GM12873 (cell line): ENCODE results near the gene AGAP1.

ENCODE experiments used
- TF ChIP-seq, protein P1 (sequence below): IDR thresholded peaks from 2 replicates; pipeline ENCODE4 v1.5.1; 2012; ENCODE audit warnings: low read depth, mild to moderate bottlenecking, moderate library complexity, low read length, control low read depth; ENCODE audit not compliant: insufficient read depth; ENCODE audit errors: missing control alignments

AGAP1 gene

DNA sequence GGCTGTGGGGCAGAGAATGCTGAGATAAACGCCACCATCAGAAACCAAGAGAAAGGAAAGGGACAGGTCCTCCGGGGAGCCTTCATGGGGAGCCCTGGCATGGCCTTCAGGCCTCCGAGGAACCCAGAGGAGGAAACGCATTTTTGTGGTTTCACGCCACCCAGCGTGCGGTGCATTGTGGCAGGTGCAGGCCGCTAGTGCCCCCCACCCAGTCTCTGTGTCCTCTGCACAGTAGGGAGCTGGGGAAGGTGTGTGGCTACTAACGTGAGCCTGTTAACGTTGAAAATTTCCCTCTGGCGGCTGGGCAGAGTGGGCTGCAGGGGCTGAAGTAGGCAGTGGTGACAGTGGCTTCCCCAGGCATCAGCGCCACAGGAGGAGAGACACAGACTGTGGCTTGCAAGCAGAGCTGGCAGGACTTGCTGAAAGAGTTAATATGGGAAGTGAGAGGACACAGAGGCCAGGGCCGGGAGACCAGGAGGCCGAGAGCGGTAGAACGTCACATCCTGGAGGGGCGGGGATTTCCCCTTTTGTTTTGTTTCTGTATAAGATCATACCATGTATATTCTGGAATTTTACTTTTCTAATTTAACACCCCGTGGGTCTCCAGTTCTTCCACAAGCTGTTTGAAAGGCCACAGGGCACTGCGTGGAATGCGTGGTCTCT is 507.5 kb downstream of the AGAP1 start:
- TF ChIP-seq, protein P1, sequence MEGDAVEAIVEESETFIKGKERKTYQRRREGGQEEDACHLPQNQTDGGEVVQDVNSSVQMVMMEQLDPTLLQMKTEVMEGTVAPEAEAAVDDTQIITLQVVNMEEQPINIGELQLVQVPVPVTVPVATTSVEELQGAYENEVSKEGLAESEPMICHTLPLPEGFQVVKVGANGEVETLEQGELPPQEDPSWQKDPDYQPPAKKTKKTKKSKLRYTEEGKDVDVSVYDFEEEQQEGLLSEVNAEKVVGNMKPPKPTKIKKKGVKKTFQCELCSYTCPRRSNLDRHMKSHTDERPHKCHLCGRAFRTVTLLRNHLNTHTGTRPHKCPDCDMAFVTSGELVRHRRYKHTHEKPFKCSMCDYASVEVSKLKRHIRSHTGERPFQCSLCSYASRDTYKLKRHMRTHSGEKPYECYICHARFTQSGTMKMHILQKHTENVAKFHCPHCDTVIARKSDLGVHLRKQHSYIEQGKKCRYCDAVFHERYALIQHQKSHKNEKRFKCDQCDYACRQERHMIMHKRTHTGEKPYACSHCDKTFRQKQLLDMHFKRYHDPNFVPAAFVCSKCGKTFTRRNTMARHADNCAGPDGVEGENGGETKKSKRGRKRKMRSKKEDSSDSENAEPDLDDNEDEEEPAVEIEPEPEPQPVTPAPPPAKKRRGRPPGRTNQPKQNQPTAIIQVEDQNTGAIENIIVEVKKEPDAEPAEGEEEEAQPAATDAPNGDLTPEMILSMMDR: no peak

DNA sequence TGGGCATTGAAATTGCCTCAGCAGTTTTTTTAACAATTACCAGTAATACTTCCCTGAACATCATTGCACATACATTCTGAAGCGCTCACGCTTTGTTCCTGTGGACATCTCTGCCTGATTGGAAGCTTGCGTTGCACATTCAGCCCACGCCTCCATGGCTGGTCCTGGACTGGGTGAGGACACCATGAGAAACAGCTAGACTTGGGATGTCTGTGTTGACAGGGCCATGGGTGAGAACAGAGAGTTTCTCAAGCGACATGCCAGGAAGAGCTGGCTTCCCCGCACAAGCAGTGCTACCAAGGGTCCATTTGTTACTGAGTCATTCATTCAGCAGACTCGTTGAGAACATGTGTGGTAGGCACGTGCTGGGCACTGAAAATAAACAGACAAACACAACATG is 508.0 kb downstream of the AGAP1 start:
- TF ChIP-seq, protein P1: no peak

DNA sequence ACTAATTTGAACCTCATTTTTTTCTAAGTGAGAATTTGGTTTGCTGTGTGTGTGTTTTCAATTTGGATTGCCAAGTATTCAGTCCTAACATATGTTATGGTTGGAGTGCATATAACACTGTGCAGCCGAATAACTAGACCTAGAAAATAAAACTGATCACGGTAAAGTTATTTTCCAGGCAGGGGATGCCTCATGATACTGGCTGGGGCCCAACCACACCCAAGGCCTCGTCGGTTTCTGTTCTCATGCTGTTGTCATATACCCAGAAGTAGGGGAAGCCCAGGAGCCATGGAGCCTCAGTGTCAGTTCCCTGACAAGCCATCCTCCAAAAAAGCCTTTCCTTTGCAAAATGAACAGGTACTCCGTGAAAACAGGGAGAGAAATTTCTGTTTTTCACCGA is 514.2 kb downstream of the AGAP1 start:
- TF ChIP-seq, protein P1: no peak

DNA sequence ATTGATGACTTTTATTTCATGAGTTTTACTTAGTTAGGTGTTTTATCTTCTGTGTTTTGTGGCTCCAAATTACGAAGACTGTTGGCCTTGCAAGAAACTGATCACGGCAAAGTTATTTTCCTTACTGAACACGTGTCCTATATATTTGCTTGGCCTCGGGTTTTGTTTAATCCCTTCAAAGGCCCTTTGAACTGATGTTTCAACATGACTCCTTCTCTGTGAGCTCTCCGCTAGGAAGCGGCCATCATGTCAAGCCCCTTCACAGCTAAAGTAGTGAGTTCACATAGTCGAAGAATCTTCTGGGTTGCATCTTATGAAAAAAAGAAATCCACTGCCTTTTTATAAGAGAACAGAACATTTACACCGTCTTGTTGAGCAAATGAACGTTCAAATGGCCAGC is 515.0 kb downstream of the AGAP1 start:
- TF ChIP-seq, protein P1: no peak

DNA sequence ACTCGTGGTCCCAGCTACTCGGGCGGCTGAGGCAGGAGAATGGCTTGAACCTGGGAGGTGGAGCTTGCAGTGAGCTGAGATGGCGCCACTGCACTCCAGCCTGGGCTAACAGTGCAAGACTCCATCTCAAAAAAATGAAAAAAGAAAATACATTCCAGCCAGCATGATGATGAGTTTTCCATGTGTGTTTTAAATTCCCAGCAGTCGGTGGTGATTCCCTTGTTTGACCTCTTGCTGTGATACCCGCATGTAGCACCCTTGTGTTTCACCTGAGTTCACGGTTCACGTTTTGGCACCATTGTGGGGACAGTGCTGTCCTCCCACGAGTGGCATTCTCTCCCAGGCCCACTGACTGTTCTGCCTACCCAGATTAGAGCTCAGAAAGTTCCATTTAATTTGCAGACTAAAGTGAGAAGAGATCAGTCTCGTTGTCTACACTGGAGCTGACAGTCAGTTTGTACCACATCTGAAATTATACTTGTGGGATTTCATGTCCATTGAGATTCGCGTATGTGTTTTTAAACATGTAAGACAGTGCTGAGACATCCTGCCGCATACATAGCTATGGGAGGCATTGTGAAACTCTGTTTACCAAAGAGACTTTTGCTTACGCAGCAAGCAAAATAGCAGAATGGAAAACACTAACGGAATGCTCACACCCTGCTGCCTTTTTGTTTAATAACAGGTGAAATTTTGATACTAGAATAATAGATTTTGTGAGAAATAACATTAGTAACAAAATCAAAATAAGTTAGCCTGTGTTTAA is 517.3 kb downstream of the AGAP1 start:
- TF ChIP-seq, protein P1: no peak

DNA sequence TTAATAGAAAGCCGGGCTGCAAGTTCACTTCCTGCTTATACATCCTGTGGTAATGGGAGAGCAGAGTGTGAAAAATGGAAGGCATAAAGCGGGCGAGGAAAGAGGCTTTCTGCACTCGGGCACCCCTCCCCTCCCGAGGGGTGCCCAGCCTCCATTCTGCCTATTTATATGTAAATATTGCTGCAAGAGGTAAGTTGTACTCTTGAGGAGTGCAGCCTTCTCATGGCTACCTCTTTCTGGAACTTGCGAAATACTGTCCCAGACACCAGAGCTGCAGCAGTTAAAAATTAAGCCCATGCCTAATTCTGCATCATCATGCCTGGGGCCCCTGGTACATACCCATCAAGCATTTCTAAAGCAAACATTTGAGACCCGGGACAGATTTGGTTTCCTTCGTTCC is 518.3 kb downstream of the AGAP1 start:
- TF ChIP-seq, protein P1: no peak

GRCh38 chr2:236014408-236015131 is 520.7 kb downstream of the AGAP1 start:
- TF ChIP-seq, protein P1: no peak
